GM21515 (cell line): ENCODE results near the gene DDX54.

Source experiments
- ATAC-seq: cut with Tn5 transposase; IDR thresholded peaks from one replicate; pipeline ENCODE4 v1.9.1; 2021; ENCODE audit not compliant: unreplicated experiment

The DDX54 gene, protein sequence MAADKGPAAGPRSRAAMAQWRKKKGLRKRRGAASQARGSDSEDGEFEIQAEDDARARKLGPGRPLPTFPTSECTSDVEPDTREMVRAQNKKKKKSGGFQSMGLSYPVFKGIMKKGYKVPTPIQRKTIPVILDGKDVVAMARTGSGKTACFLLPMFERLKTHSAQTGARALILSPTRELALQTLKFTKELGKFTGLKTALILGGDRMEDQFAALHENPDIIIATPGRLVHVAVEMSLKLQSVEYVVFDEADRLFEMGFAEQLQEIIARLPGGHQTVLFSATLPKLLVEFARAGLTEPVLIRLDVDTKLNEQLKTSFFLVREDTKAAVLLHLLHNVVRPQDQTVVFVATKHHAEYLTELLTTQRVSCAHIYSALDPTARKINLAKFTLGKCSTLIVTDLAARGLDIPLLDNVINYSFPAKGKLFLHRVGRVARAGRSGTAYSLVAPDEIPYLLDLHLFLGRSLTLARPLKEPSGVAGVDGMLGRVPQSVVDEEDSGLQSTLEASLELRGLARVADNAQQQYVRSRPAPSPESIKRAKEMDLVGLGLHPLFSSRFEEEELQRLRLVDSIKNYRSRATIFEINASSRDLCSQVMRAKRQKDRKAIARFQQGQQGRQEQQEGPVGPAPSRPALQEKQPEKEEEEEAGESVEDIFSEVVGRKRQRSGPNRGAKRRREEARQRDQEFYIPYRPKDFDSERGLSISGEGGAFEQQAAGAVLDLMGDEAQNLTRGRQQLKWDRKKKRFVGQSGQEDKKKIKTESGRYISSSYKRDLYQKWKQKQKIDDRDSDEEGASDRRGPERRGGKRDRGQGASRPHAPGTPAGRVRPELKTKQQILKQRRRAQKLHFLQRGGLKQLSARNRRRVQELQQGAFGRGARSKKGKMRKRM

GRCh38 chr12:113185180-113186032, at the start of gene DDX54, which contains the start of gene RITA1:
DDX54 (minus strand) TSS chr12:113185478; CDS start chr12:113185451, 27 bp downstream.
RITA1 (plus strand) TSS chr12:113185721; CDS start chr12:113186747, 1,026 bp downstream.
- ATAC-seq = peak; percentile 40

GRCh38 chr12:113234483-113234882, 49.2 kb upstream of the DDX54 start:
- ATAC-seq = no peak

DNA sequence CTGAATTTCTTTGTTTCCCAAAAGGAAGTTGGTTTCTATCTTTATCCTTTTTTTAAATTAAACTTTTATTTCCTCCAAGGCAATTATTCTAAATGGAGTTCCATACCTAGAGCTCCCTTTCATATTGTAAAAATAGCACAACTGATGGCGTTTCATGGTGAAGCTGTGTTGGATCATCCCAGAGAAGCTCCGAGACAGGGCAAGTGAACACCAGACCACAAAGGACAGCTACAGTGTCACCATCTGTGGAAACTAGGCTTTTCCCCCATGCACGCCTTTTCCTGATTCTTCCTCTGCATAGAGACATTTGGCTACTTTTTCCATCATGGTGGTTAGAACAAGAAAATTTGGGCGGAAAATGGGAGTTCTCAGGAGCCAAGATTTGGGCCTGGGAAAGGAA, 48.7 kb upstream of the DDX54 start:
- no peak for ATAC-seq

DNA sequence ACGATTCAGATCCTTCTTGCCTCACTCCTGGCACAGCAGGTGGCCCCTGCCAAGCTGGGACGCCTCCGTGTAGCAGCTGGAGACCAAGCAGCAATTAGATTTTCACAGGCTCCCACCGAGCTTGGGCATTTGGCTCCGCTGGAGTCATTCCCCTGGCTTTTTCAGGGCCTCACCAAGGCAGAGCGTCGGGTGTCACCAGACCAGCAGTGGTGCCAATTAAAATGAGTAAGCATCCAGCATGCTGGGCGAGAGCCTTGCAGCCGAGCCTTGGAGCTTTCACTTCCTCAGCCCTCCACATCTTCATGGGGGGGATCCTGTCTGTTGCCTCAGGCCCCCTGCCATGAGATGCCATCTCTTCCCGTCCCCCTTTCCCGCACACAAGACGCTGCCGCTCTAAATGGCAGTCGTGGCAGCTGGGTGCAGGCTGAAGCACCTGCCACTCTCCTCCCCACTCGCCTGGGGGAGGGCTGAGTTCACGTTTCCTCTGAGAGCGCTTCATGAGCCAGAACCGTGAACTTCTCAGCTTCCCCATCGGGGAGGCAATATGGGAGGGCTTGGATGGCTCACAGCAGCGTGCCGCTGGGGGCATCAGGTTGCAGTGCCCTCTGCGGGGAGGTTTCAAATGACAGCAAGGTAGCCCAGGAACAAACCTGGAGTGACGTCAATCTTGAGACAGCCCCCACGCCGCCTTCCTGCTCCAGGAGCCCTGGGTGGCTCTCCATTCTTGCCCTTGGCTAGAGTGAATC, 47.7 kb upstream of the DDX54 start:
- ATAC-seq = peak; percentile 58

DNA sequence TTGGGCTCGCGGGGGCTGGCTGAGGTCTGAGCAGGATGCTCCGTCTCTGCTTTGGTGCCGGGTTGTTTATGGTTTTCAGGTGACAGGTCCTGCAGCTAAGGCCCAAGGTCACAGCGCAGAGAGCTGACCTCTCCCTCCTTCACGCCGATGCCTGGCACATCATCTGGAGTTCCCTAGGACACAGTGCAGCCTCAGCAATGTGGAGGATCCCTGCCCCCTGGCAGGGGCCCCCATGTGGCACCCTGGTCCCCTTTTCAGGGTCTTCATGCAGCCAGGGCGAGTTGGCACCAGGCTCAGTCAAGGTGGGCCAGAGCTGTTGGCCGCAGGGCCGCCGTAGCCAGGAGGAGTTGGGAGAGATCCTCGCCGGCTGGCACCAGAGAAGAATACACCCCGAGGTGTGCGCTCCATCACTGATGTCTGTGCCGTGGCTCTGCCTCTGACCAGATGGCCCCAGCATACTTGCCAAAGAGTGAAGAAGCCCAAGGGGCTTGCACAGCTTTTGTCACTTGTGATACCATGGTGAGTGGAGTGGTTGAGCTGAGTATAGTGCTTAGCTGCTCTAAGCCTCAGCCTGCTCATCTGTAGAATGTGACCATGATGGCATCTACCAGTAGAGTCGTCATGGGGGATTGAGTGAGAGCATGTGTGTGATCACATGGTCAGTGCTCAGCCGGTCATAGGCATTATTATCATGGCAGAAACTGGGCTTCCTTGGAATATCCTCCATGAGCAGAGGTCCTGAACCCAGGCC, 47.0 kb upstream of the DDX54 start:
- ATAC-seq = no peak

DNA sequence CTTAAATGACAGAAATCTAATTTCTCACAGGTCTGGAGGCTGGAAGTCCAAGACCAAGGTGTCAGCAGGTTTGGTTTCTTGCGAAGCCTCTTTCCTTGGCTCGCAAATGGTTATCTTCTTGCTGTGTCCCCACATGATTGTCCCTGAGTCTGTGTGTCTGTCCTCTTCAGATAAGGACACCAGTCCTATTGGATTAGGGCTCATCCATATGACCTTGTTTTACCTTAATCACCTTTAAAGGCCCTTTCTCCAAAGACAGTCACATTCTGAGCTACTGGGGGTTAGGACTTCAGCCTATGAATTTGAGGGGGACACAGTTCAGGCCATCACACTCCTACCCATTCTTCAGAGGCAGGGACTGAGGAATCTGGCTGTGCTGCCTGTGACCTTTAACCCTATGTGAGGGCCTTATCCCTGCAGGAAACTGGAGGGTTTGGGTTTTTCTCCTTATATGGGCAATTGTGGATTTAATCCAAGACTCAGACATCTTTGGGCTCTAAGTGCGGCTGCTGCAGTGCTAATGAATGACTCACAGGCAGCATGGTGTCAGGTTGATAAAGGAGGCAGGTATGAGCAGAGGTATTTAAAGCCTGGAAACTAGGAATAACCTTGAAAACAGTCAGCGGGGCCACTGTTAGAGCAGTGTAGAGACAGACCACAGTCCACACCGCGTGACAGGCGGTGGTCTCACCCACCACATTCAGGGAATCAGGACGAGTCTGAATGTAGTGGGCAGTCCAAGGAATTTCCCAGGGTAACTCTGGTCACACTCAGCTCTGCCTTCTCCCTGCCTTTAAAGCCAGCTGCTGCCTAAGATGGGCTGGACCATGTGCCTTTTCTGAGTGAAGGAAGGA, 46.2 kb upstream of the DDX54 start:
- ATAC-seq = no peak

DNA sequence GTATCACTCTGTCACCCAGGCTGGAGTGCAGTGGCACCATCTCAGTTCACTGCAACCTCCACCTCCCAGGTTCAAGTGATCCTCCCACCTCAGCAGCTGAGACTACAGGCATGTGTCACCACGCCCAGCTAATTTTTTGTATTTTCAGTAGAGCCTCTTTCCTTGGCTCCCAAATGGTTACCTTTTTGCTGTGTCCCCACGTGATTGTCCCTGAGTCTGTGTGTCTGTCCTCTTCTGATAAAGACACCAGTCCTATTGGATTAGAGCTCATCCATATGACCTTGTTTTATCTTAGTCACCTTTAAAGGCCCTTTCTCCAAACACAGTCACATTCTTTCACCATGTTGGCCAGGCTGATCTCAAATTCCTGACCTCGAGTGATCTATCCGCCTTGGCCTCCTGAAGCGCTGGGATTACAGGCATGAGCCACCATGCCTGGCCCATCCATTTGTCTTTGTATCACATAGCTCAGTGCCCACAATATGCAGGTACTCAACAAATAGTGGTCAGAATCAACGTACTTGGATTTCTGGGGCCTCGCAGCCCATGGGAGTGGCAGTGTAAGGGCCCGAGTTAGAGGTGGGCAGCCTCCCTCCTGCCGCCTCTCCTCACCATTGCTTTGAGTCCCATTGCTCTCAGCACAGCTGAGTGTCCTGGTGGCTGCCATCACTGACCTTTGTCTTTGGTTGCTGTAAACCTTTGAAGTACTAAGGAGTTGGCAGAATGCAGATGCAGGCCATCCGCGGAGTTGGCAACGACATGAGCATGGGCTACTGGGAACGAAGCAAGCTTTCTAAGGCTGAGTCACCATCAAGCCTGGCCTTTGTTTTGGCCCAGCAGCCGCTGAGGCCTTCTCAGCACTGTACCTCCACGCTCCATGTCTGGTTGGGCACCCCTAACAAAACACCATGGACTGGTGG, 45.3 kb upstream of the DDX54 start:
- no peak for ATAC-seq

GRCh38 chr12:113228394-113229028, 43.2 kb upstream of the DDX54 start:
- no peak for ATAC-seq

DNA sequence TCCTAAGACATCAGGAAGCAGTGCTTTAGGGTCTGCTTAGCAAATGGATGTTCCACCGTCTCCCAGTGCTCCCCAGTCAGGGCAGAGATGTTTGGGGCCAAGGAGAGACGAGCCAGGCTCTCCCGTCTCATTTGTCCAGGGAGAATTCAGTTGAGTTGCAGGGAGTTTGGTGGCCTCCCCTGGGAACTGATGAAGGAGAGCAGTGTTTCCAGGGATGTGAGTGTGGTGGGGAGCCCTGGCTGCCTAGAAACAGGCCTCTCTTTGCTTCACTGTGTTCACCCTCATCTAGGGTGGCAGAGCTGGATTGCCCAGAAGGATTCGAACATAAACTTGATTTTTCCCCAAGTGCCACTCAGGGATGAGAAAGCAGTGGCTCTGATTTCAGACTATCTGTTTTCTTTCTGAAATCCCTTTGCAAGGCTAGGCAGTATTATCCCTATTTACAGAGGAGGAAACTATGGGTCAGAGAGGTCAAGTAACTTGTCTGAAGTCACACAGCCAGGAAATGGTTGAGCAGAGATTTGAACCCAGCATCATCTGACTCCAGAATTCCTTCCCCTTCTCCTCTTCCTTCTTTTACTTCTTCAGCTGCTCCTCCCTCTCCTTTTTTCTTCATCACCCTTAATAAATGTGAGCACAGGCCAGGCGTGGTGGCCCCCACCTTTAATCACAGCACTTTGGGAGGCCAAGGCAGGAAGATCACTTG, 42.6 kb upstream of the DDX54 start:
- no peak for ATAC-seq

- ATAC-seq = no peak
Measured at GRCh38 chr12:113226696-113227568, 41.7 kb upstream of the DDX54 start.

- ATAC-seq = no peak
Measured at GRCh38 chr12:113224955-113225354, 39.7 kb upstream of the DDX54 start.

DNA sequence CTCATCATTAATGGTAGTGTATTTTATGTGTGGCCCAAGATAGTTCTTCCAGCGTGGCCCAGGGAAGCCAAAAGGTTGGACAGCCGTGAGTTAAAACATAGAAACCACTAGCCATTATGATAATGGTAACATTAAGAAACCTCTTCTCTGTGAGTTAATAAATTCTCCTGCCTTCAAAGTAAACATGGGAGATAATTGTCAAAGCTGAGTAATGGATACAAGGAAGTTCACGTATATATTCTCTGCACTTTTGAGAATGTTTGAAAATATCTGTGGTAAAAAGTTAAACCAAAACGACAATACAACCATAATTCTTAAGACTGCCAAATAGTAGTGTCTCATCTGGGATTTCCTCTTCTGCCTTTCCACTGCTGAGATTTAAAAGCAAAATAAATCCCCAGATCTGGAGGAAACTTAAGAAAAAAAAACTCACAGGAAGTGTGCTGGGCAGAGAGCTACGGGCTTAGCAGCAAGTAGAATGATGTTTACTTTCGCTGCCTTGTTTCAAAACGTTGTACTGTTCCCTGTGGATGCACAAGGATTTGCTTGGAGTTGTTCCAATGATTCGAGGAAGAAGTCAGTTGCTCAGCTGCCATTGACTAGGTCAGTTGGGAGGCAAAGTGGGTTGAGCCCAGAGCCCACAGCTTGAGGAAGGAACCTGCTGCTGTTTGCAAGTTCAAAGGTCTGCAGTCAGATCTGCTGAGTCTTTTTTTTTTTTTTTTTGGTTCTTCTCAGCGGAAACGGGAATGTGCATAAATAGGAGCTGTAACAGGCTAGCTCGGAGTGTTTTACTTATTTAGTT, 37.7 kb upstream of the DDX54 start:
- ATAC-seq = no peak

DNA sequence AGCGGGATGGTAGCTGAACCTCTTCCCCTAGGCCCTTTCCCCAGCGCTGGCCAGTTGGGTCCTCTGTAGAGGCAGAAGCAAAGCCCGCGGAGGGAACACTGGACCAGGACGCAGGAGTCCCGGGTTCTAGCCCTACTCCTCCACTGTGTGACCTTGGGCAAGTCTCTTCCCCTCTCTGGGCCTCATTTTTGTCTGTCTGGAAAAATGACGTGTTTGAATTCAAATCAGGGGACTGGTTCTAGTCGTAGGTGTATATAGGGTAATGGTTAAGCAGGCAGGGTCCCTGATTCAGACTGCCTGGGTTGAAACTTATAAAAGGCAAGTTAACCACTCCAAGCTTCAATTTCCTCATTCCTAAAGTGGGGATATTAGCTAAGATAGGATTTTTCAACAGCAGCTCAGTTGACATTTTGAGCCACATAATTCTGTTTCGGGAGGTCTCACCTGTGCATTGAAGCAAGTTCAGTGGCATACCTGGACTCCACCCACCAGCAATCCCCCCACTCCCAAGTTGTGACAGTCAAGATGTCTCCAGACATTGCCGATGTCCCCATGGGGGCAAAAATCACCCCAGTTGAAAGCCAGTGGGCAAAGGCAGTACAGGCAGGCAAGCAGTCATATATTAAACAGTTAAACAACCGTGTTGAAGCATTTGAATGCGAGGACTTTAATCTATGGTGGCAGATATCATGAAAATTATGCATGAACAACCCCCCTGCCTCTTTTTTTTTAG, 36.9 kb upstream of the DDX54 start:
- no peak for ATAC-seq
